ENCODE data around the gene SLC38A1.
A peak's percentile ranks its signal among the peaks of the same experiment; 100 is the strongest.

The SLC38A1 gene

GRCh38 chr12:46265102-46265501 is 3.7 kb downstream of the SLC38A1 start:
- Histone ChIP-seq H3K27me3 (no peaks in the 10 kb centered on the region), H3K4me2 (peak overlapping the region; percentile 92), H3K27ac (peak overlapping the region; percentile 98; the same call in 1 of the 2 replicates), H4K20me1 (peaks cover 68% of the 10 kb centered on the region), H3K4me3 (peak overlapping the region; percentile 93), H3K9me3 (peaks cover 21% of the 10 kb centered on the region), H3K36me3 (peaks cover 36% of the 10 kb centered on the region), H3K4me1 (peaks cover 38% of the 10 kb centered on the region), H3K9ac (peak overlapping the region; percentile 99)
- TF ChIP-seq Cebpa-rat (IDR thresholded peaks at IDR 0.05), result no peak

GRCh38 chr12:46264057-46264456 is 4.8 kb downstream of the SLC38A1 start:
- Histone ChIP-seq H3K27ac (no peak overlapping the region), H3K9me3 (peaks cover 31% of the 10 kb centered on the region), H3K4me2 (peak overlapping the region; percentile 34), H3K36me3 (peaks cover 47% of the 10 kb centered on the region), H3K4me3 (no peak overlapping the region), H3K4me1 (peaks cover 32% of the 10 kb centered on the region), H4K20me1 (peaks cover 79% of the 10 kb centered on the region), H3K9ac (no peak overlapping the region), H3K27me3 (no peaks in the 10 kb centered on the region)
- TF ChIP-seq Cebpa-rat (IDR thresholded peaks at IDR 0.05), result no peak

- H3K36me3 ChIP-seq, result peaks cover 54% of the 10 kb centered on the region
- H3K9ac ChIP-seq, result no peak overlapping the region
- no peak for TF ChIP-seq Cebpa-rat (IDR thresholded peaks at IDR 0.05)
- H3K27ac ChIP-seq, result no peak overlapping the region
- no peak overlapping the region for H3K4me3 ChIP-seq
- peaks cover 32% of the 10 kb centered on the region for H3K4me1 ChIP-seq
- H4K20me1 ChIP-seq, result peaks cover 85% of the 10 kb centered on the region
- peak overlapping the region; percentile 34 for H3K4me2 ChIP-seq
- H3K27me3 ChIP-seq, result no peaks in the 10 kb centered on the region
- H3K9me3 ChIP-seq, result peaks cover 38% of the 10 kb centered on the region
These were observed 5.5 kb downstream of the SLC38A1 start for GRCh38 chr12:46263140-46264016.

- Histone ChIP-seq H3K4me2 (no peak overlapping the region), H3K9ac (no peak overlapping the region), H3K27me3 (no peaks in the 10 kb centered on the region), H3K36me3 (peaks cover 71% of the 10 kb centered on the region), H3K4me1 (peaks cover 32% of the 10 kb centered on the region), H3K9me3 (peaks cover 55% of the 10 kb centered on the region), H4K20me1 (peaks cover 100% of the 10 kb centered on the region), H3K27ac (no peak overlapping the region), H3K4me3 (no peak overlapping the region)
- no peak for TF ChIP-seq Cebpa-rat (IDR thresholded peaks at IDR 0.05)
These were observed 7.2 kb downstream of the SLC38A1 start for GRCh38 chr12:46261646-46262045.

- no peak for TF ChIP-seq Cebpa-rat (IDR thresholded peaks at IDR 0.05)
- Histone ChIP-seq H3K9ac (no peak overlapping the region), H3K27me3 (no peaks in the 10 kb centered on the region), H3K4me3 (no peak overlapping the region), H3K36me3 (peaks cover 76% of the 10 kb centered on the region), H4K20me1 (peaks cover 100% of the 10 kb centered on the region), H3K4me2 (no peak overlapping the region), H3K9me3 (peaks cover 61% of the 10 kb centered on the region), H3K4me1 (peaks cover 29% of the 10 kb centered on the region), H3K27ac (no peak overlapping the region)
These were observed 7.8 kb downstream of the SLC38A1 start for GRCh38 chr12:46260913-46261476.

GRCh38 chr12:46260124-46260912 is 8.5 kb downstream of the SLC38A1 start:
- Histone ChIP-seq H3K4me1 (peaks cover 23% of the 10 kb centered on the region), H3K36me3 (peaks cover 83% of the 10 kb centered on the region), H3K4me2 (no peak overlapping the region), H3K9ac (no peak overlapping the region), H3K4me3 (no peak overlapping the region), H3K9me3 (peaks cover 68% of the 10 kb centered on the region), H4K20me1 (peaks cover 100% of the 10 kb centered on the region), H3K27ac (no peak overlapping the region), H3K27me3 (no peaks in the 10 kb centered on the region)
- TF ChIP-seq Cebpa-rat (IDR thresholded peaks at IDR 0.05), result no peak

- H3K4me1 ChIP-seq, result peaks cover 17% of the 10 kb centered on the region
These were observed 9.1 kb downstream of the SLC38A1 start for GRCh38 chr12:46259713-46260112.

GRCh38 chr12:46259071-46259470 is 9.8 kb downstream of the SLC38A1 start:
- peaks cover 80% of the 10 kb centered on the region for H3K9me3 ChIP-seq
- H3K4me3 ChIP-seq, result no peak overlapping the region
- H3K27ac ChIP-seq, result no peak overlapping the region
- H3K27me3 ChIP-seq, result no peaks in the 10 kb centered on the region
- no peak for TF ChIP-seq Cebpa-rat (IDR thresholded peaks at IDR 0.05)
- H3K4me1 ChIP-seq, result peaks cover 10% of the 10 kb centered on the region
- peaks cover 100% of the 10 kb centered on the region for H4K20me1 ChIP-seq
- no peak overlapping the region for H3K9ac ChIP-seq
- no peak overlapping the region for H3K4me2 ChIP-seq
- H3K36me3 ChIP-seq, result peaks cover 91% of the 10 kb centered on the region

More at GRCh38 chr12:46259713-46260112, 9.1 kb downstream of the SLC38A1 start:
- H3K4me3 ChIP-seq, result no peak overlapping the region
- peaks cover 73% of the 10 kb centered on the region for H3K9me3 ChIP-seq
- H3K27me3 ChIP-seq, result no peaks in the 10 kb centered on the region
- peaks cover 100% of the 10 kb centered on the region for H4K20me1 ChIP-seq
- H3K27ac ChIP-seq, result no peak overlapping the region
- peaks cover 85% of the 10 kb centered on the region for H3K36me3 ChIP-seq
- TF ChIP-seq Cebpa-rat (IDR thresholded peaks at IDR 0.05), result no peak
- no peak overlapping the region for H3K4me2 ChIP-seq
- no peak overlapping the region for H3K9ac ChIP-seq

- Histone ChIP-seq H3K27me3 (no peaks in the 10 kb centered on the region), H3K4me3 (no peak overlapping the region), H3K27ac (no peak overlapping the region), H3K9me3 (peaks cover 89% of the 10 kb centered on the region), H3K36me3 (peaks cover 93% of the 10 kb centered on the region), H3K9ac (no peak overlapping the region), H3K4me1 (0 out of 2 replicates have a peak, but pooled peaks cover under 1% of the 10 kb centered on the region), H3K4me2 (no peak overlapping the region), H4K20me1 (peaks cover 100% of the 10 kb centered on the region)
- no peak for TF ChIP-seq Cebpa-rat (IDR thresholded peaks at IDR 0.05)
These were observed 10.7 kb downstream of the SLC38A1 start for GRCh38 chr12:46258129-46258528.

All from BLaER1 (cell line).